Germinal center (tissue), 1 donor: ENCODE measurements around the gene NACC1.

Experiments used
- DNase-seq: peaks from one replicate; pipeline ENCODE4 v3.0.0; 2012; ENCODE audit warnings: mixed read lengths, low spot score

The NACC1 gene

DNA sequence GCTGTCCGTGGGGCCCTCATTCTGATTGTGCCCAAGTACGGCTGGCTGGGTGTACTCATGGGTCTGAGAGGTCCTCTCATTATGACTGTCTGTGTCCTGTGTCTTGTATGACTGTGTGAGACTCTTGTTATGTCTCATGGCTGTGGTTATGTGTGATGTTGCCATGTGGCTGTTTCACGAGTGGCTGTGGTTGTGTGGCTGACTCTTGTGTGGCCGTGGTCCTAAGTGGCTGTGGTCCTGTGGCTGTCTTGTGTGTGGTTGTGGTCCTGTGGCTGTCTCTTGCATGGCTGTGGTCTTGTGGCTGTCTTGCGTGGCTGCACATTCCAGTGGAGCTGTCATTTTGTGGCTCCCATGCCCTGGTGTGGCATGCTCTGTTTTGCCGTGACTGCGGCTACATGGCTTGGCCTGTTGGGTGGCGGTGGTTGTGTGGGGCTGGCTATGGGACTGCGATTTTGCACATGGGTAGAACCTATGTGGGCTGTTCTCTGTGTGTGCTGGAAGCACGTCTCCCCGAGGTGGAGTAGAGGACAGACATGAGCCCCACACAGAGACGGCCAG lies 18.0 kb upstream of the NACC1 start:
- no peak for DNase-seq

DNA sequence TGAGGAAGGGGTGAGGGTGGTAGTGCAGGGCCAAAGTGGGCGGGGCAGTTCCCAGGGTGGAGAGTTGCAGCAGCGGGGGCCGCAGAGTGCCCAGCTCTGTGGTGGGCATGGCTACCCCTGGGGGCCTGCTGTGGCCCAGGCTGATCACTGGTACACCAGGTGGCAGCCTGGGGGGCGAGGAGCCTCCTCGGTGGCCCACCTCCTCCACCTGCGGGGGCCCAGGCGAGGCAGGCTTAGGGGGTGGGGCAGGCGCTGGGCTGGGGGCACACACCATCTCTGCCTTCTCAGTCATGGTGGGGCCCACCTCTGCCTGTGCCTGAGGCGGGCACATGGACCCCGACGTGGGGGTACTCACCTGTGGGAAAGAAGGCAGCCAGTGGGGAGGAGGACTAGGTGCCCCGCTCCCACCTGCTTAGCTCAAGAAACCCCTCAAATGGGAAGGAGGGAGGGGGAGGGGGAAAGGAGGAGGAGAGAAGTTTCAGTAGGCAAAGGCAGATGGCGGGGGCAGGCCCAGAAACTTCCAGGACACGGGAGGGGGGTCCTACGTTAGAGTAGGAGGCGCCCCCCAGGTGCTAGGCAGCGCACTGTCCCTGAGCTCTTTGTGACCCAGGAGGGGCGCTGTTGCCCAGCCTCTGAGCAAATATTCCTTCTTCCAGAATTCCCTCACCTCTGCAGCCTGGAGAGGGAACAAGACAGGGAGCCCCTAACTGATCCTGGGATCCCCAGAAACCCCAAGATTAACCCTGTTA lies 17.0 kb upstream of the NACC1 start:
- no peak for DNase-seq

DNA sequence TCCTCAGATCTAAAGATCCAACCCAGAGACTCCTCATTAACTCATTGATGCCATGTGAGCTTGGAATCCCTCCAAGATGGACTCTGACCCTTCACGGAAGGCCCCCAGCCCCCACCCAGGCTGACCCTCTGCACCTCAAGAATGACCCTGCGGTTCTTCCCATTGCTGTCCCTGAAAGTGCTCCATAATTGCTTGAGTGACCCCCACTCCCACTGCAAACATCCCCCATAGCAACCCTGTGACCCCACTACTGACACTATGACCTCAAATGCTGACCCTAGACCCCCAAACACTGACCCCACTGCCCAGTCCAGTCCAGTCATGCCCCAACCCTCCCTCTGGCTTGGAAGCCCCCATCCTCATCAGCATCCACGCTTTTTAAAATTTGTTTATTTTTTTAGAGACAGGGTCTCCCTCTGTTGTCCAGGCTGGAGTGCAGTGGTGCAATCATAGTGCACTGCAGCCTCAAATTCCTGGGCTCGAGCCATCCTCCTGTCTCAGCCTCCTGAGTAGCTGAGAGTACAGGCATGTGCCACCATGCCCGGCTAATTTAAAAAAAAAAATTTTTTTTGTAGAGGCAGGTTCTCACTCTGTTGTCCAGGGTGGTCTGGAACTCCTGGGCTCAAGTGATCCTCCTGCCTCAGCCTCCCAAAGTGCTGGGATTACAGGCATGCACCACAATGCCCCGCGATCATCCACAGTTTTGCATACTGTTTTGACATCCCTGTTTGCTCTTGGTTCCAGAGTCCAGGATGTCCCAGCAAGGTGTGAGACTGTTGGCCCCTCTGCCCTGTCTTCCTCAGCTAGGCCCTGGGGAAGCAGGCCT lies 16.3 kb upstream of the NACC1 start:
- DNase-seq = no peak

GRCh38 chr19:13102416-13102665 lies 15.7 kb upstream of the NACC1 start:
- no peak for DNase-seq

GRCh38 chr19:13102666-13103580 lies 15.1 kb upstream of the NACC1 start, which contains the start of gene LYL1:
Gene LYL1, minus strand, starts transcription at chr19:13102858. Its CDS starts 1,687 bp downstream, at chr19:13101171.
- DNase-seq = peak; percentile 87

GRCh38 chr19:13103581-13104359 lies 14.3 kb upstream of the NACC1 start:
- no peak for DNase-seq

DNA sequence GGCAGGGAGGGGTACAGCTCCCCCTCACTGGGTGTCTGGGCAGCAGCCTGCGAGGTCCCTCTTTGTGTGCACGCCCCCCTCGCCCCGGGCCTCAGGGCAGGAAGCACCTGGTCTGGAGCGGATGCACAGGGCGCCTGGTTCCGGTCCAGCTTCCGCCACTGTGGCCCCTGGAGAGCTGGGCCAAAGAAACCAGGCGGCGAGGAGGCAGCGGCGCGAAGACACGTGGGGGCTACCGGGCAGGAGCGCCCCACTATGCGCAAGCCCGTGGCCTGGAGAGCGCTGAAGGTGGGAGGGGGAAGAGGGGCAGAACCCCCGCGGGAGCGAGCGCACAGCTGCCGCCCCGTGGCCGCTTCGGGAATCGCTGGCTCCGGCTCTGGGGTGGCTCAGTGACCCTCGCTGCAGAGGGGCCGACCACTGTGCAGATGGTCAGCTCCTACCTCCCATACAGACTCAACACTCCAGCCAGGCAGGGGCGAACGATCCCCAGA lies 13.7 kb upstream of the NACC1 start:
- DNase-seq = peak; percentile 95

GRCh38 chr19:13104848-13105711 lies 13.0 kb upstream of the NACC1 start:
- no peak for DNase-seq

DNA sequence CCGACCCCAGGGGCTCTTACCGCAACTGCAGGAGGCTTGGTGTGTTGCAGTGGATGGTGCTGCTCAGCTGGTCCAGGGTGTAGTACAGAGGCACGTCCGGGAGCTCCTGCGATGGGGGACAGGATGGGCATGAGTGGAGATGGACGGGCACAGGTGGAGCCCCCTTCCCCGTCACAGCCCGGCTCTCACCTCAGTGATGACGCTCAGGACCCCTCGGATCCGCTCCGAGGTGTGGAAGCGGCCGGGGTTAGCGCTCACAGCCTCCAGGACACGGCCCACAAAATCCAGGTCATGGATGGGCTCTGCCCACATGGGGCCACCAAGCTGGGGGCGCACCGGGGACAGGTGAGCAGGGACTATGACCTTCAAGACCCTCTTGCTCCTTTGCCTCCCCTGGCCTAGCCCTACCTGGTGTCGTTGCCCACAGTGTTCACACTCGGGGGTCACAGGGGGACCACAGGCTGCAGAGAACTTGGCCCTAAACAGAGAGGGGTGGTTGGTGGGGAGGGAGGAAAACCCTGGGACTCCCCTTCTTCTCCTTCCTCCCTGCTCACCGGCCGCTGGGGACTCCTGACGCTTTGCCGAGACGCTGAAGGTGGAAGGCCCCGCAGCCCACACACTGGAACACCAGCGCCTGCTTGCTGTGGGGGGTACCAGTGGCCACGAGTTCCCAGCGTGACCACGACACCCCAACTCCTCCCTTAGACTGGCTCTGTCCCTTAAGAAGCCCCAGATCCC lies 8.5 kb upstream of the NACC1 start:
- no peak for DNase-seq

GRCh38 chr19:13110099-13110610 lies 7.9 kb upstream of the NACC1 start:
- no peak for DNase-seq

GRCh38 chr19:13112555-13112954 lies 5.5 kb upstream of the NACC1 start:
- no peak for DNase-seq

DNA sequence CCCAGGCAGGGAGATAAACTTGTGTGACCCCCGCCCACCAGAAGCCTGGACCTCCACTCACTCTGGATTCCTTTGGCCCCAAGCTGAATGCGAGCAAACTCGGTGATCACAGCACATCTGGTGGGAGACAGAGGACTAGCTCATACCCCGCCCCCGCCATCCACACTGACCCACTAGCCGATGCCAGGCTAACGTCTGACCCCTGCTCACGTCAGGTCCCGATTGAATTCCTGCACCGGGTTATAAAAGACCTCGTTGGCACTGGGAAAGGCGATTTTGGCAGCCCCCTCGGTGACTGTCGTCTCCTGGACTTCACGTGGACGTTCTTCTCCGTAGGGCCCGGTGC lies 2.2 kb upstream of the NACC1 start:
- no peak for DNase-seq

DNA sequence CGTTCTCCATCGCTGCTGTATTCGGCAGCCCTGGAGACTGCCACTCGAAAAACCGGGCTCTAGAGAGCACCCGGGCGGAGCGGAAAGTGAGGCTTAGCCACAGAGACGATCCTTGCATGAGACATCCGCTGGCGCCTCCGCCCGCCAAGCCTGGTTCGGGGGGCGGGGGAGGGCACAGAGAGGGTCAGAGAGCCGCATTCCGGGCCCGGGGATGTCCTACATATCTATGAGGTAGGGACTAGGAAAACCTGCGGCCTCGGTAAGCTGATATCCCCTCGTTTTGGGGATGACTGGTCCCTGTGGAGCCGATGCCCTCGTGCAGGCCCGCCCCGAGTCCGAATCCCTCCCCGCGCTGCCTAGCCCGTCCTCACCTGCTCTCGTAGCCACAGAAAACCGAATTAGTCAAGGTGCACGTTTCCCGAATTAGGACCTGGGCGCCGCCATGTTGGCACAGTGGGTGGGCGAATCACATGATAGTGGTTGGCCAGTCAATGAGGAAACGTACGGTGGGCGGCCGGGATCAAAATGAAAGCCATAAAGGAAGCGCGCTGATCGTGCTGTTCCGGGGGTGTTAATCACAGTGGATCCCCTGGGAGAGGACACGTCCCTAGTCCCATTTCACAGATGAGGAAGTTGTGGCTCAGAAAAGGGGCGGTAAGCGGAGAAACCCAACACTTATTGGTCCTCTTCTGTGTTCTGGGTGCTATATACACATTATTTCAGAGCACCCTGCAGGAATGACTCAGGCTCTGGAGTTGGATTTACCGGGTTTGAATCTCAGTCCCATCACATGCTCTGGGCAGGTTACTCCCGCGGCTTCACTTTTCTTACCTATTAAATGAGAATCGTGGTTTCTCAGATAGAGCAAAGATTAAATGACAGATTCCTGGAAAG lies 1.5 kb upstream of the NACC1 start, which contains the start of gene TRMT1:
TSS of gene TRMT1 (minus strand) at position 459 of the 894 bp plus-strand sequence. CDS start at position 118, 341 bp downstream.
- peak; percentile 93 for DNase-seq

GRCh38 chr19:13117176-13117771 lies 790 bp upstream of the NACC1 start:
- no peak for DNase-seq

GRCh38 chr19:13118424-13119193 lies 545 bp downstream of the NACC1 start:
- DNase-seq = peak; percentile 62

- no peak for DNase-seq
Measured at GRCh38 chr19:13119627-13120026, 1.6 kb downstream of the NACC1 start.

DNA sequence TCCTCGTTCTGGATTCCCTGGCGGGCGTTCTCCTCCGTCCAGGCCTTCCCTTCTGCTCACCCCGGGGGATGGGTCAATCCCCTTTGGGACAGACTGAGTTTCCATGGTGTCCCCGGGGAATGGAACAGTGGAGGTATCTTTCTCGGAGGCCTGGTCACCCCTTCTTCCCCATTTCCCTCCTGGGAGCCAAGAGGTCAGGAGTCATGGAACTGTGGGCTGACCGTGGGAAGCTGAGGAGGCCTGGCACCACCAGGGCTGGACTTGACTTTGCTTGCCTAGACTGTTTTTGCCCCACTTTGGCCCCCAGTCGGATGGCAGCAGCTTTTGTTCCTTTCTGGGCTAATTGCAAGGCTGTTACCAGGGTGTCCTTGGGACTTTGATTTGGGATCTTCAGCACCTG lies 2.0 kb downstream of the NACC1 start:
- DNase-seq = no peak
